Measurements from ENCODE around the gene PHACTR1.
"Not testable (repeated sequence)": the region's sequence is repeated elsewhere in the genome, so short reads cannot be mapped to it uniquely, and the experiment has no call there.

The PHACTR1 gene

GRCh38 chr6:12939314-12939713 lies 222.7 kb downstream of the PHACTR1 start:
- H3K27ac ChIP-seq (ENCODE audit: low read length): no peak overlapping the region
- H3K4me1 ChIP-seq (ENCODE audit: insufficient read depth, low read length): no peaks in the 10 kb centered on the region
- no peaks in the 10 kb centered on the region for H3K36me3 ChIP-seq (ENCODE audit: insufficient read depth, low read depth, low read length)
- no peaks in the 10 kb centered on the region for H3K27me3 ChIP-seq (ENCODE audit: insufficient read depth, low read length)
- H3K9me3 ChIP-seq (ENCODE audit: insufficient read depth, low read depth, low read length): no peaks in the 10 kb centered on the region
- no peak overlapping the region for H3K9ac ChIP-seq (ENCODE audit: low read depth, low read length)
- H3K4me3 ChIP-seq (ENCODE audit: low read length): no peak overlapping the region

GRCh38 chr6:12941422-12941821 lies 224.9 kb downstream of the PHACTR1 start:
- Histone ChIP-seq H3K27ac (ENCODE audit: low read length) (no peak overlapping the region), H3K4me3 (ENCODE audit: low read length) (no peak overlapping the region), H3K4me1 (ENCODE audit: insufficient read depth, low read length) (no peaks in the 10 kb centered on the region), H3K9ac (ENCODE audit: low read depth, low read length) (no peak overlapping the region), H3K36me3 (ENCODE audit: insufficient read depth, low read depth, low read length) (no peaks in the 10 kb centered on the region), H3K9me3 (ENCODE audit: insufficient read depth, low read depth, low read length) (no peaks in the 10 kb centered on the region), H3K27me3 (ENCODE audit: insufficient read depth, low read length) (no peaks in the 10 kb centered on the region)

- no peaks in the 10 kb centered on the region for H3K9me3 ChIP-seq (ENCODE audit: insufficient read depth, low read depth, low read length)
- no peak overlapping the region for H3K9ac ChIP-seq (ENCODE audit: low read depth, low read length)
- no peaks in the 10 kb centered on the region for H3K27me3 ChIP-seq (ENCODE audit: insufficient read depth, low read length)
- no peak overlapping the region for H3K27ac ChIP-seq (ENCODE audit: low read length)
- H3K4me1 ChIP-seq (ENCODE audit: insufficient read depth, low read length): no peaks in the 10 kb centered on the region
- no peak overlapping the region for H3K4me3 ChIP-seq (ENCODE audit: low read length)
- H3K36me3 ChIP-seq (ENCODE audit: insufficient read depth, low read depth, low read length): no peaks in the 10 kb centered on the region
These were observed 227.0 kb downstream of the PHACTR1 start for GRCh38 chr6:12943549-12943948.

- Histone ChIP-seq H3K4me1 (ENCODE audit: insufficient read depth, low read length) (no peaks in the 10 kb centered on the region), H3K36me3 (ENCODE audit: insufficient read depth, low read depth, low read length) (no peaks in the 10 kb centered on the region), H3K27ac (ENCODE audit: low read length) (no peak overlapping the region), H3K27me3 (ENCODE audit: insufficient read depth, low read length) (no peaks in the 10 kb centered on the region), H3K4me3 (ENCODE audit: low read length) (no peak overlapping the region), H3K9me3 (ENCODE audit: insufficient read depth, low read depth, low read length) (no peaks in the 10 kb centered on the region), H3K9ac (ENCODE audit: low read depth, low read length) (no peak overlapping the region)
These were observed 227.4 kb downstream of the PHACTR1 start for GRCh38 chr6:12944001-12944400.

GRCh38 chr6:12944528-12944927 lies 228.0 kb downstream of the PHACTR1 start:
- H3K36me3 ChIP-seq (ENCODE audit: insufficient read depth, low read depth, low read length); H3K27ac ChIP-seq (ENCODE audit: low read length); H3K9me3 ChIP-seq (ENCODE audit: insufficient read depth, low read depth, low read length); H3K27me3 ChIP-seq (ENCODE audit: insufficient read depth, low read length); H3K4me1 ChIP-seq (ENCODE audit: insufficient read depth, low read length); H3K9ac ChIP-seq (ENCODE audit: low read depth, low read length); H3K4me3 ChIP-seq (ENCODE audit: low read length): not testable (repeated sequence)

GRCh38 chr6:12947151-12947871 lies 230.7 kb downstream of the PHACTR1 start:
- no peaks in the 10 kb centered on the region for H3K4me1 ChIP-seq (ENCODE audit: insufficient read depth, low read length)
- no peaks in the 10 kb centered on the region for H3K27me3 ChIP-seq (ENCODE audit: insufficient read depth, low read length)
- no peaks in the 10 kb centered on the region for H3K36me3 ChIP-seq (ENCODE audit: insufficient read depth, low read depth, low read length)
- no peak overlapping the region for H3K27ac ChIP-seq (ENCODE audit: low read length)
- H3K4me3 ChIP-seq (ENCODE audit: low read length): no peak overlapping the region
- no peaks in the 10 kb centered on the region for H3K9me3 ChIP-seq (ENCODE audit: insufficient read depth, low read depth, low read length)
- no peak overlapping the region for H3K9ac ChIP-seq (ENCODE audit: low read depth, low read length)

- Histone ChIP-seq H3K27me3 (ENCODE audit: insufficient read depth, low read length) (no peaks in the 10 kb centered on the region), H3K9me3 (ENCODE audit: insufficient read depth, low read depth, low read length) (no peaks in the 10 kb centered on the region), H3K36me3 (ENCODE audit: insufficient read depth, low read depth, low read length) (no peaks in the 10 kb centered on the region), H3K4me3 (ENCODE audit: low read length) (no peak overlapping the region), H3K4me1 (ENCODE audit: insufficient read depth, low read length) (no peaks in the 10 kb centered on the region), H3K27ac (ENCODE audit: low read length) (no peak overlapping the region), H3K9ac (ENCODE audit: low read depth, low read length) (no peak overlapping the region)
These were observed 231.4 kb downstream of the PHACTR1 start for GRCh38 chr6:12947967-12948366.

GRCh38 chr6:12950976-12951375 lies 234.4 kb downstream of the PHACTR1 start:
- H3K27ac ChIP-seq (ENCODE audit: low read length): no peak overlapping the region

GRCh38 chr6:12951415-12951814 lies 234.8 kb downstream of the PHACTR1 start:
- Histone ChIP-seq H3K27ac (ENCODE audit: low read length) (no peak overlapping the region), H3K36me3 (ENCODE audit: insufficient read depth, low read depth, low read length) (no peaks in the 10 kb centered on the region), H3K4me1 (ENCODE audit: insufficient read depth, low read length) (peaks cover 9% of the 10 kb centered on the region), H3K27me3 (ENCODE audit: insufficient read depth, low read length) (peaks cover 29% of the 10 kb centered on the region), H3K4me3 (ENCODE audit: low read length) (no peak overlapping the region), H3K9me3 (ENCODE audit: insufficient read depth, low read depth, low read length) (no peaks in the 10 kb centered on the region), H3K9ac (ENCODE audit: low read depth, low read length) (no peak overlapping the region)

More at GRCh38 chr6:12950976-12951375, 234.4 kb downstream of the PHACTR1 start:
- Histone ChIP-seq H3K4me3 (ENCODE audit: low read length) (no peak overlapping the region), H3K4me1 (ENCODE audit: insufficient read depth, low read length) (peaks cover 5% of the 10 kb centered on the region; the same call in 1 of the 2 replicates), H3K9me3 (ENCODE audit: insufficient read depth, low read depth, low read length) (no peaks in the 10 kb centered on the region), H3K36me3 (ENCODE audit: insufficient read depth, low read depth, low read length) (no peaks in the 10 kb centered on the region), H3K27me3 (ENCODE audit: insufficient read depth, low read length) (peaks cover 25% of the 10 kb centered on the region), H3K9ac (ENCODE audit: low read depth, low read length) (no peak overlapping the region)

GRCh38 chr6:12952318-12952717 lies 235.8 kb downstream of the PHACTR1 start:
- H3K36me3 ChIP-seq (ENCODE audit: insufficient read depth, low read depth, low read length): no peaks in the 10 kb centered on the region
- H3K27ac ChIP-seq (ENCODE audit: low read length): no peak overlapping the region
- H3K27me3 ChIP-seq (ENCODE audit: insufficient read depth, low read length): peaks cover 38% of the 10 kb centered on the region

GRCh38 chr6:12955956-12956355 lies 239.4 kb downstream of the PHACTR1 start:
- Histone ChIP-seq H3K27me3 (ENCODE audit: insufficient read depth, low read length) (peaks cover 75% of the 10 kb centered on the region), H3K9ac (ENCODE audit: low read depth, low read length) (no peak overlapping the region), H3K4me1 (ENCODE audit: insufficient read depth, low read length) (peaks cover 25% of the 10 kb centered on the region), H3K27ac (ENCODE audit: low read length) (no peak overlapping the region), H3K4me3 (ENCODE audit: low read length) (peak overlapping the region; percentile 39), H3K36me3 (ENCODE audit: insufficient read depth, low read depth, low read length) (no peaks in the 10 kb centered on the region), H3K9me3 (ENCODE audit: insufficient read depth, low read depth, low read length) (no peaks in the 10 kb centered on the region)

More at GRCh38 chr6:12952318-12952717, 235.8 kb downstream of the PHACTR1 start:
- no peaks in the 10 kb centered on the region for H3K9me3 ChIP-seq (ENCODE audit: insufficient read depth, low read depth, low read length)
- peaks cover 13% of the 10 kb centered on the region for H3K4me1 ChIP-seq (ENCODE audit: insufficient read depth, low read length)
- H3K9ac ChIP-seq (ENCODE audit: low read depth, low read length): no peak overlapping the region
- no peak overlapping the region for H3K4me3 ChIP-seq (ENCODE audit: low read length)

- no peak overlapping the region for H3K9ac ChIP-seq (ENCODE audit: low read depth, low read length)
- H3K27ac ChIP-seq (ENCODE audit: low read length): no peak overlapping the region
- no peaks in the 10 kb centered on the region for H3K9me3 ChIP-seq (ENCODE audit: insufficient read depth, low read depth, low read length)
- peaks cover 25% of the 10 kb centered on the region for H3K4me1 ChIP-seq (ENCODE audit: insufficient read depth, low read length)
- H3K27me3 ChIP-seq (ENCODE audit: insufficient read depth, low read length): peaks cover 85% of the 10 kb centered on the region
- H3K36me3 ChIP-seq (ENCODE audit: insufficient read depth, low read depth, low read length): no peaks in the 10 kb centered on the region
- H3K4me3 ChIP-seq (ENCODE audit: low read length): peak overlapping the region; percentile 45
These were observed 240.4 kb downstream of the PHACTR1 start for GRCh38 chr6:12956991-12957320.
